WI38 (cell line): Measurements from ENCODE around the gene C10orf67.
"Not testable (repeated sequence)": the region's sequence is repeated elsewhere in the genome, so short reads cannot be mapped to it uniquely, and the experiment has no call there.

Experiments used
- H3K4me3 ChIP-seq: 2 replicates; pipeline ENCODE4 v1.5.1; 2011; ENCODE audit warnings: low read depth, mild to moderate bottlenecking, control low read depth, low read length
- TF ChIP-seq, protein P1 (sequence below): IDR thresholded peaks from 2 replicates; pipeline ENCODE4 v1.5.1; 2012; ENCODE audit warnings: low read depth, mild to moderate bottlenecking, control low read depth, low read length

Gene C10orf67

DNA sequence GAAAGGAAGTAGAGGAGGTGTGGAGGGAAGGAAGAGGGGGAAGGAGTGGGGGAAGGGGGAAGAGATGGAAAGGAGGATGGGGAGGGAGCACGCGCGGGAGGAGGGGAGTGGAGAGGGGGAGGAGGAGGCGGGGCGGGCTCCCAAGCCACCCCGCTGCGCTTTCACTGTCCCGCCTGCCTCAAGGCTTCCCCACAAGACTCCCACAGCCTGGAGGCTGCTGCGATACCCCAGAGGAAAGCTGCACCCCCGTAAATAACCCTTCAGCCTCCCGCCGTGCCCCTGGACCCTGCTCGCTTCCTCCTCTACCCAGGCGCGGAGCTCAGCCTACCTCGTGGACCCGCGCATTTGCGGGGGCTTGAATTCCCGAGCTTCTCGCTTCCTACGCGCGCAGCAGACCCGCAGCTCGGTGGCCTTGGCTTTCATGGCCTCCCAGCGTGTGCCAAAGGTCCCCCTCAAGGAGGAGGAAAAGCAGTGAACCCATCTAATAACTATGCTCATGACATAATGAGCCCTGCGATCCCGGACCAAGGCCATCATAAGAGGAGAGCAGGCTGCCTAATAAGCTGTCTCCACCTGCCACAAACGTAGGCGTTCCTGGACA is at the start of gene C10orf67:
Gene C10orf67, minus strand, starts transcription at position 557 of the 601 bp plus-strand sequence. Its CDS starts 23 bp downstream, at position 534.
- peak within 1 kb of the TSS; percentile 43 for H3K4me3 ChIP-seq

DNA sequence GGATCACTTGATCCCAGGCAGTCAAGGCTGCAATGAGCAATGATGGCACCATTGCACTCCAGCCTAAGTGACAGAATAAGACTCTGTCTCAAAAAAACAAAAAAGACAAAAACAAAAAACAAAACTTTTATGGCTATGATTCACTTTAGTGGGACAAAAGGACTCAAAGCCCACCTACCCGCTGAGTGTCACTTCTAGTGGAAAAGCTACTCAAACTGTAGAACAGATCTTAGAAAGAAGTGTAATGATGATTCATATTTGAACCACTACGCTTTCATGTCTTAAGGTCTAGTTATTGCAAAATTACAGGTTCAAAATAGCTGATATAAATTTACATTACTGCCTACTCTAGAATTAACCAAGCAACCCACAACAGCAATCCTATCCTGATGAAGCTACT is 47.2 kb upstream of the C10orf67 start:
- TF ChIP-seq, protein P1, sequence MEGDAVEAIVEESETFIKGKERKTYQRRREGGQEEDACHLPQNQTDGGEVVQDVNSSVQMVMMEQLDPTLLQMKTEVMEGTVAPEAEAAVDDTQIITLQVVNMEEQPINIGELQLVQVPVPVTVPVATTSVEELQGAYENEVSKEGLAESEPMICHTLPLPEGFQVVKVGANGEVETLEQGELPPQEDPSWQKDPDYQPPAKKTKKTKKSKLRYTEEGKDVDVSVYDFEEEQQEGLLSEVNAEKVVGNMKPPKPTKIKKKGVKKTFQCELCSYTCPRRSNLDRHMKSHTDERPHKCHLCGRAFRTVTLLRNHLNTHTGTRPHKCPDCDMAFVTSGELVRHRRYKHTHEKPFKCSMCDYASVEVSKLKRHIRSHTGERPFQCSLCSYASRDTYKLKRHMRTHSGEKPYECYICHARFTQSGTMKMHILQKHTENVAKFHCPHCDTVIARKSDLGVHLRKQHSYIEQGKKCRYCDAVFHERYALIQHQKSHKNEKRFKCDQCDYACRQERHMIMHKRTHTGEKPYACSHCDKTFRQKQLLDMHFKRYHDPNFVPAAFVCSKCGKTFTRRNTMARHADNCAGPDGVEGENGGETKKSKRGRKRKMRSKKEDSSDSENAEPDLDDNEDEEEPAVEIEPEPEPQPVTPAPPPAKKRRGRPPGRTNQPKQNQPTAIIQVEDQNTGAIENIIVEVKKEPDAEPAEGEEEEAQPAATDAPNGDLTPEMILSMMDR = no peak

More for the DNA sequence above, at the start of gene C10orf67:
- TF ChIP-seq, protein P1 = no peak

DNA sequence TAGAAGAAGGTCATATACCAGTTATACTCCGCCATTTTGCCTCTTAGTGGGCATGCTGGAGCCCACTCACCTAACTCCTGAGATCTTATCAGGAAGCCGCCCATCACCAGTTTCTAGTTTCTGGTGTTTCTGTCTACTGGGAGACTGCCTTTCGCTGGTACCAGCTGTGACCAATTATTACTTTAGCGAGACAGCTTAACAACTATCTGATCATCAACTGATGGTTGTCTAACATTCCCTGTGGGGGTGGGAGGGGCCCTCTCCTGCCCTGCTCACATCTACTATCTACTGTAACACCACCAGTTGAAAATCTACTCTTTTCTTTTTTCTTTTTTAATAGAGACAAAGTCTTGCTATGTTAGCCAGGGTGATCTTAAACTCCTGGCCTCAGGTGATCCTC is 46.2 kb upstream of the C10orf67 start:
- TF ChIP-seq, protein P1 = no peak
- no peak overlapping the region for H3K4me3 ChIP-seq

More for the DNA sequence above, 47.2 kb upstream of the C10orf67 start:
- no peak overlapping the region for H3K4me3 ChIP-seq

DNA sequence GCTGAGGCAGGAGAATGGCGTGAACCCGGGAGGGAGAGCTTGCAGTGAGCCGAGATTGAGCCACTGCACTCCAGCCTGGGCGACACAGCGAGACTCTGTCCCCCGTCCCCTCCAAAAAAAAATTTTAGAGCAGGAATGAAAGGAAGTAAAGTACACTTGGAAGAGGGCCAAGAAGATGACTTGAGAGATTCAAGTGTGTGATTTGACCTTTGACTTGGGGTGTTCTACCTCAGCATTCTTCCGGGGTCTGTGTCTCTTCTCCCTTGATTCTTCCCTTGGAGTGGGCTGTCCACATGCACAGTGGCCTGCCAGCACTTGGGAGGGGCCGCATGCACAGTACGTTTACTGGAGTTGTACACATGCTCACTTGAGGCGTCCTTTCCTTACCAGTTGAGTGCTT is 45.8 kb upstream of the C10orf67 start:
- not testable (repeated sequence) for H3K4me3 ChIP-seq

DNA sequence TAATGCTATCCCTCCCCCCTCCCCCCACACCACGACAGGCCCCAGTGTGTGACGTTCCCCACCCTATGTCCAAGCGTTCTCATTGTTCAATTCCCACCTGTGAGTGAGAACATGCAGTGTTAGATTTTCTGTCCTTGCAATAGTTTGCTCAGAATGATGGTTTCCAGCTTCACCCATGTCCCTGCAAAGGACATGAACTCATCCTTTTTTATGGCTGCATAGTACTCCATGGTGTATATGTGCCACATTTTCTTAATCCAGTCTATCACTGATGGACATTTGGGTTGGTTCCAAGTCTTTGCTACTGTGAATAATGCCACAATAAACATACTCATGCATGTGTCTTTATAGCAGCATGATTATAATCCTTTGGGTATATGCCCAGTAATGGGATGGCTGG is 42.9 kb upstream of the C10orf67 start:
- H3K4me3 ChIP-seq = not testable (repeated sequence)

DNA sequence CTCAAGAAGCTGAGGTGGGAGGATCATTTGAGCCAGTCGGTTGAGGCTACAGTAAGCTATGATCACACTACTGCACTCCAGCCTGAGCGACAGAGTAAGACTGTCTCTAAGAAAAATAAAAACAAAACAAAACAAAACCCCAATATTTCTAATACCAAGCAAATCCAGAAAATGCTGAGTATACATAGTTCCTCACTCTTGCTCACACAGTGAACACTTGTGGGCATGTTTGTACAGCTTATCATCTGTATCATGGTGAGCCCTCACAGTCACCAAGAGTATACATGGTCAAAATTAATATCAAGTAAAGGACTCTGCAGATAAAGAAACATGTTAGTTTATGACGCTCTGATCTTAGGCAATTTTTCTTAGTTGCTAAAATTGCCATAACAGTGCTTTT is 41.5 kb upstream of the C10orf67 start:
- TF ChIP-seq, protein P1 = no peak
- no peak overlapping the region for H3K4me3 ChIP-seq

DNA sequence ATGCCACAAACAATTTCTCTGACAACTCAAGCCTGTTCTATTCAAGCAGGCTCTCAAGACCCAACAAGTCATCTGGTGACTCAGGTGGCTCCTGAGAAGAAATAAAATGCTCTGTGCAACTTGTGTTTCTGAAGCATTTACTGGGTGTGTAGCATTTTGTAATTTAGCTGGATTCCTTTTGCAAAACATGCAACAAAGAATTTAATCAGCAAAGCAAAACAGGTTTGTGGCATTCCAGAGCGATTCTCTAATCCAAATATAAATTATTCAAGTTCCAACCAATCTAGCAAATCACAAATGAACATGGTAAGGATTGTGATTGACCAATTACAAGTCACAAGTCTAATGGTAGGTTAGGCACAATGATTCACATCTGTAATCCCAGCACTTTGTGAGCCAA is 39.8 kb upstream of the C10orf67 start:
- TF ChIP-seq, protein P1 = no peak
- no peak overlapping the region for H3K4me3 ChIP-seq

DNA sequence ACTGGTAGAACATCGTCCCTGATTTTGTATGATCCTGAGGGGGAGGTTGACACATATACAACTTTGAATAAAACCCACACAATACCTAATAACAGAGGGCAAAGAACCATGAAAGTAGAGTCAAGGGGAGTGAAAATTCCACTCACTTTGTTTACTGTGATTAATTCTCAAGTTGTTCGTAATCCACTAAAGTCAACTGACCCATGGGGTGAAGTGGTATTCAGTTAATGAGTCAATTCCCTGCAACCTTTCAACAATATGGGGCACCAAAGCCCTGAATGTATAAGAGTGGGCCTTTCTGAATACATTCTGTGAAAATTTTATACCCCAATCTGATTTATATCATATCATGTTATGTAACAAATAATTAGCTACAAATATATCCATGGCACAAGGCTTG is 39.0 kb upstream of the C10orf67 start:
- TF ChIP-seq, protein P1 = no peak
- H3K4me3 ChIP-seq = no peak overlapping the region
